H1 (cell line): ENCODE measurements around the gene PCCA. TPM values are rescaled to one million over a fixed set of nuclear protein-coding genes. Genes with fewer than 3 reads are reported as not detected.

Source experiments
- CTCF ChIA-PET: fragments of 300-600 bp; sonication (Branson Sonifier 250); formaldehyde crosslinking; loops from one replicate; lab custom pipeline; 2021; ENCODE audit not compliant: partially characterized antibody; lab: Charles Lee
- POLR2A ChIA-PET: fragments of 300-600 bp; sonication (Branson Sonifier 250); formaldehyde crosslinking; loops from one replicate; lab custom pipeline; 2021; ENCODE audit warnings: inconsistent platforms; ENCODE audit not compliant: partially characterized antibody; lab: Charles Lee
- DNase-seq, 2 experiments: peaks; one replicate each; pipeline versions ENCODE4 v3.0.0 to v3.0.0-alpha.2; 2010 to 2022; ENCODE audit warnings: low spot score in 2 of 2, low read depth in 1 of 2, mixed read lengths in 1 of 2
- FAIRE-seq: peaks from 2 replicates; lab custom pipeline; 2011; peaks lifted over from hg19 to GRCh38; lab: Jason Lieb, UNC
- H2AFZ ChIP-seq: 2 replicates; pipeline ENCODE4 v1.8.1; 2012; ENCODE audit warnings: low read length, inconsistent platforms
- H2AK5ac ChIP-seq: 2 replicates; pipeline ENCODE4 v1.6.1; 2013; ENCODE audit warnings: low read depth, low read length
- H2BK120ac ChIP-seq: replicated peaks from 2 replicates; pipeline ENCODE3; 2013; ENCODE audit warnings: low read depth, low read length, inconsistent platforms
- H2BK12ac ChIP-seq: 2 replicates; pipeline ENCODE4 v1.6.1; 2013; ENCODE audit warnings: low read depth, low read length
- H2BK15ac ChIP-seq: 2 replicates; pipeline ENCODE4 v1.6.1; 2013; ENCODE audit warnings: low read length
- H2BK20ac ChIP-seq: 2 replicates; pipeline ENCODE4 v1.6.1; 2013; ENCODE audit warnings: low read length
- H2BK5ac ChIP-seq: 2 replicates; pipeline ENCODE4 v1.6.1; 2013; ENCODE audit warnings: low read depth, low read length
- H3K14ac ChIP-seq: 2 replicates; pipeline ENCODE4 v1.6.1; 2013; ENCODE audit warnings: inconsistent platforms; ENCODE audit not compliant: insufficient read length
- H3K18ac ChIP-seq: 2 replicates; pipeline ENCODE4 v1.6.1; 2013; ENCODE audit warnings: low read length; ENCODE audit errors: extremely low read depth
- H3K23ac ChIP-seq: 2 replicates; pipeline ENCODE4 v1.6.1; 2013; ENCODE audit warnings: inconsistent platforms; ENCODE audit not compliant: insufficient read length
- H3K23me2 ChIP-seq: 2 replicates; pipeline ENCODE4 v1.6.1; 2013; ENCODE audit warnings: low read depth, low read length
- H3K27ac ChIP-seq: 2 replicates; pipeline ENCODE4 v1.6.1; 2011; ENCODE audit warnings: low read depth, low read length, inconsistent platforms
- H3K27me3 ChIP-seq, 4 experiments: replicated peaks in 1 of 4; 1 replicate in 1 of 4; 2 replicates in 3 of 4; pipeline versions ENCODE4 v1.6.1 to v1.8.1; 2011 to 2013; ENCODE audit warnings: low read length in 3 of 4, mild to moderate bottlenecking in 3 of 4, inconsistent platforms in 2 of 4, mixed read lengths in 2 of 4, moderate library complexity in 1 of 4; ENCODE audit not compliant: control insufficient read depth in 3 of 4, insufficient read depth in 3 of 4; ENCODE audit errors: extremely low read depth in 1 of 4
- H3K36me3 ChIP-seq, 4 experiments: 2 replicates each; pipeline versions ENCODE4 v1.6.1 to v1.8.1; 2011 to 2013; ENCODE audit warnings: mild to moderate bottlenecking in 4 of 4, low read length in 3 of 4, moderate library complexity in 2 of 4, control low read depth in 1 of 4, inconsistent platforms in 1 of 4; ENCODE audit not compliant: insufficient read depth in 4 of 4, control insufficient read depth in 2 of 4
- H3K4ac ChIP-seq: replicated peaks from 2 replicates; pipeline ENCODE3; 2013; ENCODE audit warnings: low read length, low read depth, mixed read lengths, inconsistent platforms; ENCODE audit not compliant: insufficient read length
- H3K4me1 ChIP-seq, 4 experiments: replicated peaks in 1 of 4; 1 replicate in 1 of 4; 2 replicates in 3 of 4; pipeline versions ENCODE4 v1.6.1 to v1.8.1; 2011 to 2013; ENCODE audit warnings: low read length in 3 of 4, inconsistent platforms in 2 of 4, mixed read lengths in 1 of 4; ENCODE audit not compliant: insufficient read depth in 4 of 4, control insufficient read depth in 3 of 4
- H3K4me2 ChIP-seq, 2 experiments: 2 replicates each; pipeline versions ENCODE4 v1.6.1 to v1.8.1; 2011 to 2013; ENCODE audit warnings: low read depth in 2 of 2, low read length in 2 of 2, control low read depth in 1 of 2, inconsistent platforms in 1 of 2, mild to moderate bottlenecking in 1 of 2; ENCODE audit not compliant: insufficient read depth in 1 of 2
- H3K4me3 ChIP-seq, 4 experiments: fragments of 200-600, 300-600 bp in 1 of 4; sonication (generic), shearing (Covaris generic), sonication (Bioruptor Twin) in 1 of 4; 2 replicates each; pipeline versions ENCODE4 v1.5.1 to v1.8.1; 2011 to 2016; ENCODE audit warnings: low read length in 4 of 4, low read depth in 3 of 4, control low read depth in 2 of 4, inconsistent platforms in 2 of 4, mild to moderate bottlenecking in 2 of 4, mixed read lengths in 1 of 4, moderate library complexity in 1 of 4; ENCODE audit not compliant: insufficient read depth in 2 of 4; ENCODE audit errors: extremely low read depth in 1 of 4
- H3K56ac ChIP-seq: replicated peaks from 2 replicates; pipeline ENCODE3; 2013; ENCODE audit warnings: low read depth, mild to moderate bottlenecking, mixed read lengths, low read length, inconsistent platforms; ENCODE audit not compliant: insufficient read length
- H3K79me1 ChIP-seq: 2 replicates; pipeline ENCODE4 v1.6.1; 2013; ENCODE audit warnings: low read depth, low read length, control low read depth
- H3K79me2 ChIP-seq, 2 experiments: 2 replicates each; pipeline versions ENCODE4 v1.6.1 to v1.8.1; 2012 to 2013; ENCODE audit warnings: low read length in 2 of 2, mild to moderate bottlenecking in 2 of 2, inconsistent platforms in 1 of 2; ENCODE audit not compliant: insufficient read depth in 2 of 2, control insufficient read depth in 1 of 2
- H3K9ac ChIP-seq, 4 experiments: replicated peaks in 1 of 4; 1 replicate in 1 of 4; 2 replicates in 3 of 4; pipeline versions ENCODE4 v1.6.1 to v1.8.1; 2011 to 2013; ENCODE audit warnings: low read depth in 3 of 4, low read length in 3 of 4, control low read depth in 2 of 4, mild to moderate bottlenecking in 2 of 4, moderate library complexity in 2 of 4, inconsistent platforms in 1 of 4; ENCODE audit errors: extremely low read depth in 1 of 4
- H3K9me3 ChIP-seq, 2 experiments: 2 replicates each; pipeline versions ENCODE4 v1.6.1 to v1.8.1; 2012 to 2013; ENCODE audit warnings: mild to moderate bottlenecking in 2 of 2, moderate library complexity in 2 of 2, control low read depth in 1 of 2, inconsistent platforms in 1 of 2, low read depth in 1 of 2, low read length in 1 of 2, mixed read lengths in 1 of 2; ENCODE audit not compliant: insufficient read depth in 2 of 2
- H4K20me1 ChIP-seq, 2 experiments: replicated peaks in 1 of 2; 2 replicates each; pipeline versions ENCODE3 to v1.8.1; 2011 to 2013; ENCODE audit warnings: inconsistent platforms in 2 of 2, low read length in 2 of 2, mild to moderate bottlenecking in 1 of 2; ENCODE audit not compliant: insufficient read depth in 2 of 2, control insufficient read depth in 1 of 2
- H4K5ac ChIP-seq: 2 replicates; pipeline ENCODE4 v1.6.1; 2013; ENCODE audit warnings: low read length, low read depth, mixed read lengths, inconsistent platforms; ENCODE audit not compliant: insufficient read length
- H4K8ac ChIP-seq: 2 replicates; pipeline ENCODE4 v1.8.0; 2013; ENCODE audit warnings: mild to moderate bottlenecking, moderate library complexity, low read length, inconsistent platforms; ENCODE audit not compliant: insufficient read depth; ENCODE audit errors: extremely low read depth
- H4K91ac ChIP-seq: replicated peaks from 2 replicates; pipeline ENCODE3; 2013; ENCODE audit warnings: low read length, mixed read lengths, inconsistent platforms; ENCODE audit not compliant: insufficient read length
- BACH1 ChIP-seq: IDR thresholded peaks from 2 replicates; pipeline ENCODE4 v1.6.1; 2012; ENCODE audit warnings: low read length, improper control_type of control experiment
- CTBP2 ChIP-seq: IDR thresholded peaks from 2 replicates; pipeline ENCODE4 v1.7.0; 2011; ENCODE audit warnings: borderline replicate concordance, mild to moderate bottlenecking, moderate library complexity, mixed read lengths, low read length; ENCODE audit not compliant: insufficient read depth, insufficient read length
- WGBS, 2 experiments: shearing (Covaris generic) in 1 of 2; methylation state at CpG; one replicate each; pipeline versions ENCODE4 v1.1.6 to v1.1.7; 2013 to 2015; ENCODE audit warnings: low lambda C conversion rate in 2 of 2, mixed read lengths in 2 of 2, inconsistent platforms in 1 of 2, low coverage in 1 of 2, missing lambda C conversion rate in 1 of 2; ENCODE audit not compliant: insufficient replicate concordance in 2 of 2, insufficient coverage in 1 of 2, insufficient read length in 1 of 2; ENCODE audit errors: extremely low coverage in 1 of 2, missing lambda C conversion rate in 1 of 2; 5-methylcytosine and 5-hydroxymethylcytosine counted together
- polyA plus RNA-seq, 7 experiments: library from polyadenylated mRNA; depleted of rRNA in 3 of 7; stranded (reverse) in 5 of 7; unstranded in 2 of 7; fragments of >200 nt in 5 of 7; fragments of 200-250 nt in 2 of 7; gene quantifications; 1 replicate in 5 of 7; 2 replicates in 1 of 7; 4 replicates in 1 of 7; pipeline versions ENCODE4 v1.2.1 to v1.2.3, GENCODE V29; 2011 to 2013; ENCODE audit warnings: missing spikeins in 2 of 7, mixed read lengths in 2 of 7
- total RNA-seq: library from RNA; stranded (reverse); fragmentation: NEBNext Ultra II Directional; extraction: Animal tissue kit (Norgen Biotek cat#: 25700); gene quantifications from 2 replicates; pipeline ENCODE4 v1.2.1, GENCODE V29; 2021

The PCCA gene
- total and polyA plus RNA-seq, 2 of the 8 experiments (the other 6 are each of a cell fraction or from before 2014, with no cell fraction given): 18.4 to 49.8 TPM

- POLR2A ChIA-PET: no interaction called here
- H3K27ac ChIP-seq: no peak overlapping the region
These were observed 126.0 kb downstream of the PCCA start for GRCh38 chr13:100214886-100215285.

More at GRCh38 chr13:100214886-100215285, 126.0 kb downstream of the PCCA start:
- Histone ChIP-seq H3K4me3 (no peak overlapping the region), H3K18ac (no peak overlapping the region), H2BK12ac (no peak overlapping the region), H3K36me3 (peaks cover 0 to 7% (median 1%) of the 10 kb centered on the region in 4 experiments; a peak in 5 of 8 replicates), H3K4me1 (no peaks in the 10 kb centered on the region), H2BK120ac (no peak overlapping the region), H4K91ac (no peak overlapping the region), H3K56ac (no peak overlapping the region), H3K79me2 (peaks cover 0 to 4% of the 10 kb centered on the region in 2 experiments; a peak in 2 of 4 replicates), H3K27me3 (no peaks in the 10 kb centered on the region), H3K23me2 (no peaks in the 10 kb centered on the region), H3K9ac (no peak overlapping the region), H2AK5ac (no peak overlapping the region), H3K23ac (no peak overlapping the region), H3K14ac (no peak overlapping the region), H4K20me1 (no peaks in the 10 kb centered on the region), H3K4me2 (no peak overlapping the region), H2BK15ac (no peak overlapping the region), H4K5ac (no peak overlapping the region), H2BK5ac (no peak overlapping the region), H2BK20ac (no peak overlapping the region), H4K8ac (no peak overlapping the region), H3K9me3 (no peaks in the 10 kb centered on the region), H2AFZ (no peak overlapping the region), H3K79me1 (no peaks in the 10 kb centered on the region), H3K4ac (no peak overlapping the region)
- DNase-seq: no peak
- CTCF ChIA-PET: no interaction called here
- FAIRE-seq: peak; percentile 60
- WGBS, 2 experiments: 91% methylated on average over 3 of the region's 3 CpGs; no CpG with 5 or more reads in 1 of the 2 experiments
- TF ChIP-seq CTBP2 (no peak), BACH1 (0 out of 2 replicates have a peak, but pooled peaks have one; percentile 12)
